ENCODE results near the gene REEP3. TPM values are rescaled to one million over a fixed set of nuclear protein-coding genes. Genes with fewer than 3 reads are reported as not detected.

REEP3 gene
- total and polyA plus RNA-seq, 2 donors (not counting 1 experiment from before 2014, with no cell fraction given) = 2.2 to 8.8 TPM

DNA sequence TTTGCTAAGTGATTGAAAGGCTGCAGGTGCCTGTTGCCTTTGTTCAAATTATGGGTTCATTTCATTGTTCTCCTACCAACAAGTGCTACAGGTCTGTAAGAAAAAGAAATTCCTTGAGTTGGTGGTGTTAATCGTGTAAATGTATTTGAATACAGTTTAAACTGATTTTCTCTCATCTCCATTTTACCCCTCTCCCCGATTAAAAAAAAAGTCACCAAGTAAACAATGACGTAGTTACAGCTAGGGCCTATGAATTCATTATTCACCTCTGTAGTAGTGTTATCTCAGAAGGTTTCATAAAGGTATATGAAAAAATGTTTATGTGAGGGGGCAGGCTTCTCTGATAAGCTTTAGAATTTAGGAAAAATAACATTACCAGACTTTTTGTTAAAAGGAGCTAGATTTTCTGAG lies 1.1 kb downstream of the REEP3 start:
- ATAC-seq (ENCODE audit: low read depth) (no peak), DNase-seq (no peak)
- peaks cover 6 to 17% of the 10 kb centered on the region in 2 donors for H3K4me1 ChIP-seq (ENCODE audit: control insufficient read depth in 2 of 2, insufficient read depth in 2 of 2, low read length in 2 of 2)
- peaks cover 6% of the 10 kb centered on the region for H4K20me1 ChIP-seq (ENCODE audit: control insufficient read depth, insufficient read depth, low read length, poor library complexity, severe bottlenecking)
- Mint-ChIP-seq H3K27ac (peak overlapping the region; percentile 89), H3K4me3 (peak overlapping the region; percentile 91), H3K4me1 (peaks cover 33% of the 10 kb centered on the region), H3K27me3 (no peaks in the 10 kb centered on the region), H3K9me3 (ENCODE audit: insufficient read depth) (no peaks in the 10 kb centered on the region)
- peak overlapping the region; percentile 82 for H3K9ac ChIP-seq (ENCODE audit: low read length)
- no peaks in the 10 kb centered on the region for H3K9me3 ChIP-seq (ENCODE audit: control extremely low read depth in 1 of 3, control insufficient read depth in 2 of 3, insufficient read depth in 1 of 3, low read length in 2 of 3)
- POLR2A ChIA-PET = interaction anchor here (0.7 to 1.6 kb wide), 2 partner anchors 107 to 718 kb away, joined by 4 to 7 read pairs; partner anchors contain the start of gene ADO
- peak overlapping the region; percentile 46 to 89 (median 82) for H3K4me3 ChIP-seq (ENCODE audit: control extremely low read depth in 1 of 5, extremely low read depth in 1 of 5, insufficient read depth in 1 of 5, low read depth in 2 of 5, low read length in 4 of 5)
- TF ChIP-seq, protein P1, sequence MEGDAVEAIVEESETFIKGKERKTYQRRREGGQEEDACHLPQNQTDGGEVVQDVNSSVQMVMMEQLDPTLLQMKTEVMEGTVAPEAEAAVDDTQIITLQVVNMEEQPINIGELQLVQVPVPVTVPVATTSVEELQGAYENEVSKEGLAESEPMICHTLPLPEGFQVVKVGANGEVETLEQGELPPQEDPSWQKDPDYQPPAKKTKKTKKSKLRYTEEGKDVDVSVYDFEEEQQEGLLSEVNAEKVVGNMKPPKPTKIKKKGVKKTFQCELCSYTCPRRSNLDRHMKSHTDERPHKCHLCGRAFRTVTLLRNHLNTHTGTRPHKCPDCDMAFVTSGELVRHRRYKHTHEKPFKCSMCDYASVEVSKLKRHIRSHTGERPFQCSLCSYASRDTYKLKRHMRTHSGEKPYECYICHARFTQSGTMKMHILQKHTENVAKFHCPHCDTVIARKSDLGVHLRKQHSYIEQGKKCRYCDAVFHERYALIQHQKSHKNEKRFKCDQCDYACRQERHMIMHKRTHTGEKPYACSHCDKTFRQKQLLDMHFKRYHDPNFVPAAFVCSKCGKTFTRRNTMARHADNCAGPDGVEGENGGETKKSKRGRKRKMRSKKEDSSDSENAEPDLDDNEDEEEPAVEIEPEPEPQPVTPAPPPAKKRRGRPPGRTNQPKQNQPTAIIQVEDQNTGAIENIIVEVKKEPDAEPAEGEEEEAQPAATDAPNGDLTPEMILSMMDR (IDR thresholded peaks at IDR 0.05) = no peak
- TF ChIP-seq EZH2 (IDR thresholded peaks at IDR 0.05; ENCODE audit: borderline replicate concordance, insufficient read depth, low read depth, low read length, poor library complexity, severe bottlenecking) = no peak
- CTCF ChIA-PET = interaction anchor here (1.2 to 3.1 kb wide), 4 partner anchors 107 to 305 kb away, joined by 4 to 13 read pairs (median 8); no protein-coding TSS in a partner anchor
- WGBS (ENCODE audit: insufficient coverage) = no CpG with 5 or more reads among the region's 3 CpGs
- no peaks in the 10 kb centered on the region for H3K27me3 ChIP-seq (replicated peaks in 1 of 4; ENCODE audit: control extremely low read depth in 1 of 4, control insufficient read depth in 3 of 4, insufficient read depth in 4 of 4, low read length in 3 of 4)
- peak overlapping the region; percentile 92 for H2AFZ ChIP-seq (ENCODE audit: insufficient read depth, low read depth, low read length, poor library complexity, severe bottlenecking)
- no peaks in the 10 kb centered on the region for H3K36me3 ChIP-seq (replicated peaks in 1 of 2; ENCODE audit: control extremely low read depth in 1 of 2, control insufficient read depth in 1 of 2, extremely low read depth in 1 of 2, insufficient read depth in 2 of 2, low read length in 1 of 2)
- H3K4me2 ChIP-seq (replicated peaks; ENCODE audit: low read depth, low read length, poor library complexity, severe bottlenecking) = peak overlapping the region; percentile 91
- H3K27ac ChIP-seq (ENCODE audit: low read length in 2 of 2) = peak overlapping the region; percentile 42 to 79
- intact Hi-C loops (cut with micrococcal nuclease) = loop anchor here (1.0 to 5.0 kb wide), 4 partner anchors 57 to 305 kb away; partner anchors contain the start of gene JMJD1C
- H3K79me2 ChIP-seq (ENCODE audit: control insufficient read depth, insufficient read depth, low read length) = peaks cover 73% of the 10 kb centered on the region

DNA sequence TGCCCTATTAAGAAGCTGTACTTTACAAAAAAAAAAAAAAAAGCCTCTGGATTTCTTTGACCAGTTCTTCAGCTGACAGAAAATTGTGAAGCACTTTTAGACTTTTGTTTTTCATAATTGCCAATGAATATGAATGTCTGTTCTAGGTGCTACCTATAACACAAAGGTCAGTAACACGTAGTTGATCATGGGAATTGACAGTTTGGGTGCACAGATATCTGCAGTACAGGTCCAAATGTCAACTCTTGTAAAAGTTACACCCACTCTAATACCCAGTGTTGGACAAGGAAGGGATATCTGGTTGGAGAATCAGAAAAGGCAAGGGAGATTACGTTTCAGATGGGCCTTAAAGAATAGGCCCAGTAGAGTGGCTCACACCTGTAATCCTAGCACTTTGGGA lies 1.8 kb downstream of the REEP3 start:
- no peaks in the 10 kb centered on the region for H3K9me3 Mint-ChIP-seq (ENCODE audit: insufficient read depth)
- Histone ChIP-seq H3K79me2 (ENCODE audit: control insufficient read depth, insufficient read depth, low read length) (peaks cover 72% of the 10 kb centered on the region), H3K9me3 (ENCODE audit: control extremely low read depth in 1 of 3, control insufficient read depth in 2 of 3, insufficient read depth in 1 of 3, low read length in 2 of 3) (no peaks in the 10 kb centered on the region), H3K4me2 (replicated peaks; ENCODE audit: low read depth, low read length, poor library complexity, severe bottlenecking) (no peak overlapping the region), H3K36me3 (replicated peaks in 1 of 2; ENCODE audit: control extremely low read depth in 1 of 2, control insufficient read depth in 1 of 2, extremely low read depth in 1 of 2, insufficient read depth in 2 of 2, low read length in 1 of 2) (no peaks in the 10 kb centered on the region), H3K4me3 (ENCODE audit: control extremely low read depth in 1 of 5, extremely low read depth in 1 of 5, insufficient read depth in 1 of 5, low read depth in 2 of 5, low read length in 4 of 5) (no peak overlapping the region), H4K20me1 (ENCODE audit: control insufficient read depth, insufficient read depth, low read length, poor library complexity, severe bottlenecking) (peaks cover 6% of the 10 kb centered on the region), H3K4me1 (ENCODE audit: control insufficient read depth in 2 of 2, insufficient read depth in 2 of 2, low read length in 2 of 2) (peaks cover 6 to 17% of the 10 kb centered on the region in 2 donors), H2AFZ (ENCODE audit: insufficient read depth, low read depth, low read length, poor library complexity, severe bottlenecking) (no peak overlapping the region), H3K27ac (ENCODE audit: low read length in 2 of 2) (no peak overlapping the region), H3K9ac (ENCODE audit: low read length) (no peak overlapping the region), H3K27me3 (replicated peaks in 1 of 4; ENCODE audit: control extremely low read depth in 1 of 4, control insufficient read depth in 3 of 4, insufficient read depth in 4 of 4, low read length in 3 of 4) (no peaks in the 10 kb centered on the region)
- H3K4me1 Mint-ChIP-seq = peaks cover 36% of the 10 kb centered on the region
- no peaks in the 10 kb centered on the region for H3K27me3 Mint-ChIP-seq
- intact Hi-C loops (cut with micrococcal nuclease) = loop anchor here (1.0 to 5.0 kb wide), 4 partner anchors 58 to 306 kb away; partner anchors contain the start of gene JMJD1C
- WGBS (ENCODE audit: insufficient coverage) = no CpG with 5 or more reads among the region's 2 CpGs
- TF ChIP-seq, protein P1 (IDR thresholded peaks at IDR 0.05) = no peak
- TF ChIP-seq EZH2 (IDR thresholded peaks at IDR 0.05; ENCODE audit: borderline replicate concordance, insufficient read depth, low read depth, low read length, poor library complexity, severe bottlenecking) = no peak
- no peak overlapping the region for H3K27ac Mint-ChIP-seq
- CTCF ChIA-PET = interaction anchor here (1.2 to 2.8 kb wide), 3 partner anchors 106 to 306 kb away, joined by 4 to 13 read pairs (median 4); no protein-coding TSS in a partner anchor
- ATAC-seq (ENCODE audit: low read depth) (no peak), DNase-seq (no peak)
- no peak overlapping the region for H3K4me3 Mint-ChIP-seq
- POLR2A ChIA-PET = interaction anchor here (0.7 kb wide), 1 partner anchor 719 kb away, joined by 7 read pairs; the partner anchor contains the start of gene ADO

Data from B cell (primary cell).